K562 (cell line): ENCODE measurements around the gene G2E3. TPM values are rescaled to one million over a fixed set of nuclear protein-coding genes. Genes with fewer than 3 reads are reported as not detected.

ENCODE experiments used
- ATF7 ChIP-seq: fragments of 450-650 bp; IDR thresholded peaks from 2 replicates; pipeline ENCODE4 v1.7.1; 2014; ENCODE audit warnings: mild to moderate bottlenecking, moderate library complexity
- CBX3 ChIP-seq, 2 experiments: IDR thresholded peaks; 1 replicate in 1 of 2; 2 replicates in 1 of 2; pipeline ENCODE4 v1.6.1; 2012; ENCODE audit warnings: inconsistent platforms in 2 of 2, low read length in 2 of 2, borderline replicate concordance in 1 of 2, control low read depth in 1 of 2
- CCNT2 ChIP-seq: IDR thresholded peaks from 2 replicates; pipeline ENCODE4 v1.6.1; 2011; ENCODE audit warnings: borderline replicate concordance, low read depth, mild to moderate bottlenecking, moderate library complexity, mixed read lengths, low read length; ENCODE audit not compliant: insufficient read length; ENCODE audit errors: extremely low read depth
- FIP1L1 ChIP-seq: fragments of 200-400 bp; formaldehyde crosslinking; IDR thresholded peaks from 2 replicates; pipeline ENCODE4 v1.6.1; 2018; ENCODE audit warnings: mild to moderate bottlenecking, low read depth, low read length; ENCODE audit not compliant: poor library complexity, severe bottlenecking
- HMGN3 ChIP-seq: IDR thresholded peaks from 2 replicates; pipeline ENCODE4 v1.6.1; 2011; ENCODE audit warnings: borderline replicate concordance, low read depth, mild to moderate bottlenecking, mixed read lengths, low read length; ENCODE audit not compliant: insufficient read length; ENCODE audit errors: extremely low read depth
- KLF10 ChIP-seq: fragments of 250-450 bp; sonication (Bioruptor Pico); IDR thresholded peaks from 2 replicates; pipeline ENCODE4 v1.6.1; 2021; ENCODE audit warnings: matching md5 sums
- MAZ ChIP-seq, 2 experiments: fragments of 450-650 bp in 1 of 2; sonication (generic) in 1 of 2; formaldehyde crosslinking; IDR thresholded peaks in 1 of 2; conservative IDR thresholded peaks in 1 of 2; 2 replicates each; pipeline versions ENCODE4 v1.4.0 to v1.5.0; 2020; ENCODE audit warnings: mild to moderate bottlenecking in 1 of 2, missing genetic modification reagents in 1 of 2
- MYC ChIP-seq, 2 experiments: fragments of 250-450 bp in 1 of 2; sonication (Bioruptor Pico) in 1 of 2; IDR thresholded peaks; 2 replicates each; pipeline versions ENCODE4 v1.5.1 to v1.6.1; 2012 to 2021; ENCODE audit warnings: low read depth in 2 of 2, borderline replicate concordance in 1 of 2, improper control_type of control experiment in 1 of 2, low read length in 1 of 2, mild to moderate bottlenecking in 1 of 2, moderate library complexity in 1 of 2
- NR4A1 ChIP-seq, 2 experiments: fragments of 250-450 bp in 1 of 2; fragments of 450-650 bp in 1 of 2; sonication (Bioruptor Pico) in 1 of 2; IDR thresholded peaks; 2 replicates each; pipeline versions ENCODE4 v1.4.0 to v1.6.1; 2016 to 2020; ENCODE audit warnings: mild to moderate bottlenecking in 2 of 2, missing compliant biosample characterization in 1 of 2, missing genetic modification characterization in 1 of 2, moderate library complexity in 1 of 2
- PHF20 ChIP-seq: fragments of 450-650 bp; IDR thresholded peaks from 2 replicates; pipeline ENCODE4 v1.6.1; 2018; ENCODE audit not compliant: partially characterized antibody
- PHF8 ChIP-seq: fragments of 200-600 bp; sonication (generic); IDR thresholded peaks from 2 replicates; pipeline ENCODE4 v1.6.1; 2012; ENCODE audit warnings: mixed run types, mild to moderate bottlenecking, inconsistent platforms, low read length, moderate library complexity, borderline replicate concordance
- RBFOX2 ChIP-seq: fragments of 200-400 bp; formaldehyde crosslinking; IDR thresholded peaks from 2 replicates; pipeline ENCODE4 v1.6.1; 2017; ENCODE audit warnings: low read depth, mild to moderate bottlenecking, low read length, moderate library complexity
- RBM25 ChIP-seq: fragments of 200-400 bp; formaldehyde crosslinking; IDR thresholded peaks from 2 replicates; pipeline ENCODE4 v1.6.1; 2018; ENCODE audit warnings: low read length, low read depth, moderate library complexity; ENCODE audit not compliant: severe bottlenecking
- TAF7 ChIP-seq: fragments of 450-650 bp; IDR thresholded peaks from 2 replicates; pipeline ENCODE4 v1.6.1; 2016; ENCODE audit warnings: missing genetic modification characterization, missing compliant biosample characterization
- UBTF ChIP-seq, 2 experiments: IDR thresholded peaks; 2 replicates each; pipeline ENCODE4 v1.6.1; 2012; ENCODE audit warnings: improper control_type of control experiment in 2 of 2, low read depth in 2 of 2, low read length in 2 of 2, borderline replicate concordance in 1 of 2
- ZBTB12 ChIP-seq: fragments of 250-450 bp; sonication (Bioruptor Pico); IDR thresholded peaks from 2 replicates; pipeline ENCODE4 v1.4.0; 2020
- ZBTB43 ChIP-seq: sonication (generic); formaldehyde crosslinking; IDR thresholded peaks from 2 replicates; pipeline ENCODE4 v1.8.0; 2023; ENCODE audit warnings: mild to moderate bottlenecking, missing genetic modification reagents
- ZNF197 ChIP-seq: fragments of 200-800 bp; sonication (Bioruptor generic); IDR thresholded peaks from 2 replicates; pipeline ENCODE4 v1.6.1; 2016; ENCODE audit warnings: low read depth, missing genetic modification characterization, missing compliant biosample characterization
- polyA plus RNA-seq, 8 experiments: library from polyadenylated mRNA; depleted of rRNA in 4 of 8; stranded (reverse) in 5 of 8; unstranded in 3 of 8; fragments of >200 nt; fragmentation: Nextera tagmentation in 2 of 8; fragmentation: Illumina TruSeq in 1 of 8; extraction: Ambion mirVana in 2 of 8; extraction: Trizol in 1 of 8; gene quantifications; 2 replicates each; pipeline versions ENCODE4 v1.2.1 to v1.2.3, GENCODE V29; 2011 to 2014; ENCODE audit warnings: inconsistent platforms in 1 of 8, missing spikeins in 1 of 8
- total RNA-seq, 7 experiments: library from RNA; depleted of rRNA in 6 of 7; stranded (reverse); fragments of >200 nt in 6 of 7; fragmentation: Illumina TruSeq in 2 of 7; extraction: Trizol in 2 of 7; gene quantifications; 2 replicates each; pipeline versions ENCODE4 v1.2.1 to v1.2.3, GENCODE V29; 2011 to 2021; ENCODE audit warnings: low replicate concordance in 1 of 7

Gene G2E3
- total and polyA plus RNA-seq, 9 of the 15 experiments (the other 6 are each of a cell fraction or from before 2014, with no cell fraction given): 9.8 to 53.5 (median 24.7) TPM

- TF ChIP-seq MYC (IDR thresholded peaks at IDR 0.05; ENCODE audit: low read depth, low read length) (peak; percentile 92), MYC (CRISPR knock-in tag; IDR thresholded peaks at IDR 0.05; ENCODE audit: borderline replicate concordance, low read depth) (peak; percentile 54; the same call in 1 of the 2 replicates), RBM25 (peak; percentile 42), FIP1L1 (no peak), UBTF (IDR thresholded peaks at IDR 0.05; ENCODE audit: borderline replicate concordance in 1 of 2, low read depth in 2 of 2, low read length in 2 of 2) (0 out of 4 replicates have a peak, but pooled peaks of 1 of the 2 experiments have one; percentile 15), HMGN3 (peak; percentile 59), CBX3 (IDR thresholded peaks at IDR 0.05; ENCODE audit: borderline replicate concordance in 1 of 2, low read length in 2 of 2) (no peak), NR4A1 (CRISPR knock-in tag; IDR thresholded peaks at IDR 0.05) (0 out of 2 replicates have a peak, but pooled peaks have one; percentile 35), NR4A1 (tag; IDR thresholded peaks at IDR 0.05) (no peak), RBFOX2 (peak; percentile 98), ZNF197 (no peak), KLF10 (0 out of 2 replicates have a peak, but pooled peaks have one; percentile 13), ZBTB12 (CRISPR knock-in tag) (peak; percentile 71), MAZ (CRISPR knock-in tag; conservative IDR thresholded peaks at IDR 0.05 in 1 of 2, IDR thresholded peaks at IDR 0.05 in 1 of 2) (peak; percentile 61 to 77; a peak in 3 of 4 replicates), PHF20 (peak; percentile 48), CCNT2 (peak; percentile 78), TAF7 (tag) (peak; percentile 94), ATF7 (peak; percentile 90), ZBTB43 (CRISPR knock-in tag) (0 out of 2 replicates have a peak, but pooled peaks have one; percentile 44), PHF8 (peak; percentile 96)
Observed at GRCh38 chr14:30621940-30622830, 63.2 kb downstream of the G2E3 start, which contains the start of gene SCFD1 (continued).
